HG02642 (cell line): ENCODE data around the gene ANKRD12.
"Not testable (repeated sequence)": the region's sequence is repeated elsewhere in the genome, so short reads cannot be mapped to it uniquely, and the experiment has no call there.

Experiments used
- ATAC-seq: cut with Tn5 transposase; IDR thresholded peaks from one replicate; pipeline ENCODE4 v1.9.1; 2021; ENCODE audit warnings: mild to moderate bottlenecking; ENCODE audit not compliant: unreplicated experiment, poor library complexity

ANKRD12 gene

DNA sequence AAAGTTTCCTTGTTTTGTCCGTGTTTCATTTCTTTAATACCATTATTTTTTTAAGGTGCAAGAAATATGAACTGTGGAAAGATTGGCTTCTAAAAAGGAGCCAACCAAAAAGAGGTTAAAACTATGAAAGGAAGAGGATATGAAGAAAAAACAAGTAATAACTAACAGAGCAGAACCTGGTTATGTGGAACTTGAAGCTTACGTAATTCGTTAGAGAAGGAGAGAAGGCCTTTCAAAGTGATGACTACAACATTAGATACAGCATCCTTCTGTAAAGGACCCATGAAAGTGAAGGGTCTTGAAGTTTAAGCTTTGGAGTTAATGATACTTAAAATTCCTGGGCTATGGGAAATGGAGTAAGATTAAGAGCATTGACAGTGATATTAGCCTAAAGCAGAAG lies 84.5 kb downstream of the ANKRD12 start:
- ATAC-seq: no peak

DNA sequence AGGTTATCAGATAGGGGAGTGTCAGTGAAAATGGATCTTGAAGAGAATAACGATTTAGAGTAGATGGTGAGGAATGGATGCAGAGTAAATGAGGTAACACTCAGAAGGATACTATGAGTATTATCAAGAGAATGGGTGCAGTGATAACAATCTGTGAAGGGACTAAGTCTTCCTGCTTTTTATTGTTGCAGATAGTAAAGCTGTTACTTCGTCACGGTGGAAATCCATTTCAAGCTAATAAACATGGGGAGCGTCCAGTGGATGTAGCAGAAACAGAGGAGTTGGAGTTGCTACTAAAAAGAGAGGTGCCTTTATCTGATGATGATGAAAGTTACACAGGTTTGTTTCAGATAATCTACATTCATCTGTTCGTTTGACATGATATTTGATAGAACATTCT lies 85.1 kb downstream of the ANKRD12 start:
- ATAC-seq: no peak

DNA sequence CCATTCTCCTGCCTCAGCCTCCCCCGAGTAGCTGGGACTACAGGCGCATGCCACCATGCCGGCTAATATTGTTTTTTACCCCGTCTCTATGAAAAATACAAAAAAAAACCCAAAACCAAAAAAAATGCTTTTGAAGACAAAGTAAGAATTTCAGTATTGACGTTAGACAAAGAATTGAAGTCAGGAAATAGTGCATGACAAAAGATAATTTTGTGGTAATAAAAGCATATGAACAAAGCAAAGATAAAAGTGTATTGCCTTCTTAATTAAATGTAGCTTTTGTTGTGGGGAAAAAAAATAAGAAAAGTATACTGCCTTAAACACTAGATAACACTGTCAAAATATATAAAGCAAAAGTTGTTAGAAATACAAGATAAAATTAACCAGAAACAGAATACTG lies 86.8 kb downstream of the ANKRD12 start:
- no peak for ATAC-seq

DNA sequence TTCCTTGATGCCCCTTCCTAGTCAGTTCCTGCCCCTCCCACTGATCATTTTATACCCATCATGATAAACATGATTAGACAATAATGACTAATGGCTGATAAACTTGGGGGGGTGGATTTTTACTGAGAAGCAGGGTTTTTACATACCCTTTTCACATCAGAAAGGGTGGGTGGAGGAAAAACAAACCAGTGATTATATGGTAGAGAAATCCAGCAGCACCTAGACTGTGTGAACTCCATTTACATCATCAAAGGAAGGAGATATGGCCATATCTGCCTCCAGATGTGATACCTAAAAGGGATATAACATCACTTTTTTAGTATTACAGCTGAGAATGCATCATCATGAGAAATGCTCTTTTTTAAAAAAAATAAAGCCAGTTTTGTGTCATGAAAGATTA lies 89.9 kb downstream of the ANKRD12 start:
- ATAC-seq: no peak

DNA sequence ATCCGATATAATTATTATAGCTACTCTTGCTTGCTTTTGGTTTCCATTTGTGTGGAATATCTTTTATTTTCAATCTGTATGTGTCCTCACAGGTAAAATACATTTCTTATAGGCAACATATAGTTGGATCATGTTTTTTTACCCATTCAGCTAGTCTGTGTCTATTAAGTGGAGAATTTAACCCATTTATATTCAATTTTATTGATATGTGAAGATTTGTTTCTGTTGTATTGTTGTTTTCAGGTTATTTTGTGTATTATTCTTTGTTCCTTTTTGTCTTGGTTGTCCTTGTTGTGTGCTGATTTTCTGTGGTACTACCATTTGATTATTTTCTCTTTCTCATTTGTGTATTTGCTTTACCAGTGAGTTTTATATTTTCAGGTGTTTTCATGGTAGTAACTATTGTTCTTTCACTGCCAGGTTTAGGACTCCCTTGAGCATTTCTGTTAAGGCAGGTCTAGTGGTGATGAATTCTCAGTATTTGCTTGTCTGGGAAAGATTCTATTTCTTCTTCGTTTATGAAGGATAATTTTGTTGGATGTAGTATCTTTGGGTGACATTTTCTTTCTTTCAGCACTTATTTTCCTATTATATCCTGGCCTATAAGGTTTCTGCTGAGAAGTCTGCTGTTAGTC lies 95.4 kb downstream of the ANKRD12 start:
- ATAC-seq: no peak

DNA sequence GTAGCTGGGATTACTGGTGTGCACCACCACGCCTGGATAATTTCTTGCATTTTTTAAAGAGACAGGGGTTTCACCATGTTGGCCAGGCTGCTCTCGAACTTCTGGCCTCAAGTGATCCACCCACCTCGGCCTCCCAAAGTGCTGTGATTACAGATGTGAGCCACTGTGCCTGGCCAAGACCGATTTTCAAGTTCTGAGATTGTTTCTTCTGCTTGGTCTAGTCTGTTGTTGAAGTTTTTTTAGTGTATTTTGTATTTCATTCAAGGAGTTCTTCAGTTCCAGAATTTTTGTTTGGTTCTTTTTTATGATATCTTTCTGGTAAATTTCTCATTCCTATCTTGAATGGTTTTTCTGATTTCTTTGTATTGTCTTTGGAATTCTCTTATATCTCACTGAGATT lies 96.4 kb downstream of the ANKRD12 start:
- ATAC-seq: no peak

DNA sequence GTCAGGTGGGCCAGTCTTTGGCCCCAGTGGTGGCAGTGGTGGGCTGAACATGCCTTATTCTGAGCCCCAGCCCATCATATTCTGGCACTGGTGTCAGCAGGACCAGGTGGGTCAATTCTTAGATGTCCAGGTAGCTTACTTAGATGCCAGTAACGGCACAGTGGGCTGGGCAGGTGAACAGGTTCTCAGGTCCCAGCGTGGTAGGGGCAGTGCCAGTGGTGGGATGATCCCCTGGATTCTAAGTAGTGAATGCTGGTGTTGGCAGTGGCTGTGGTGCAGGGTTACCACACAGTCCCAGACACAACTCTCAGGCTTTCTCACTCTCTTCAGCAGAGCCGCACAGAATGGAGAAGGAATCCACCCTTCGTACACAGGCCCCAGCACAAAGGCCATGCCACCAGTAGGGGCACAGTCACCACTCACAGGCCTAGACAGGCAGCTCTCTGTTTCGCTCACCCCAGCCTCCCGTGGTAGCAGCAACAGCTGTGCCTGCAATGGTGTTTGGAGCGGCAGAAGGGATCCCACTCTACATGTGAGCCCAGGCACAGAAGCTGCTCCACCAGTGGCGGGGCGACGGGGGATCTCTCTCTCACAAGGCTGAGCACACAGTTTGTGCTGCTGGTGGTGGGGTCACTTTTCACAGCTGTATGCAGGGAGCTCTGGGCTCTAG lies 97.3 kb downstream of the ANKRD12 start:
- ATAC-seq: no peak

DNA sequence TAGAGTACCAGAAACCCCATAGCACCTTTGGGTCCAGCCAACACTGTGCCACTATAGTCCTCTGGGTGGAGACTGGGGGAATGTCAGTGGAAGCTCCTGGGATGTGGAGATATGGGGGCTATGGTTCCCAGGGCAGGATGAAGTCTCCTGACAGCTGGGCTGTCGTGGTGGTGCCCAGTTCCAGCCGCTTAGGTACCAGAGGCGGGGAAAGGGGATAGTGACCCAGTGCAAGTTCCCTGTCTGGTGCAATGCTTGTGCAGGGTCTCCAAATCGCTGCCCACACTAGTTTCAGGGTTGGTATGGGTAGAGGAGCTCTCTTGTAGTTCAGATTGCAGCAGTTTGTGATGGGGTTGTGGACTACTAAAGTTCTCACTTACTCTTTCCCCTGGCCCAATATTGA lies 97.9 kb downstream of the ANKRD12 start:
- no peak for ATAC-seq

DNA sequence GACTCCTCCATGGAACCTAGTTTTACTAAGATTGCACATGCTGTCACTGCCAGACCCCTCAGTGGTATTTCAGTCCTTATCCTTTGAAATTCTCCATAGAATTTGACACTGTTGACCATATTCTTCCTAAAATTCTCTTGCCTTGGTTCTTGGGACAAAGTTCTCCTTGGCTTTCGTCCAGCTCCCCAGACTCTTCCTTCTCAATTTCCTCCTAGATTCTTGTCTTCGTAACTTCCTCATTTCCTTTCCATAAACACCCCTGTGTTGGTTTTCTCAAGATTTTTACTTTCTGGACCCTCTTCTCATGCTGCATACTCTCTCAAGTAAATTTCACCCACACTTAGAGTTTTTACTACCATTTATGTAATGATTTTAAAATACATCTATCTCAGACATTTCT lies 101.4 kb downstream of the ANKRD12 start:
- no peak for ATAC-seq

DNA sequence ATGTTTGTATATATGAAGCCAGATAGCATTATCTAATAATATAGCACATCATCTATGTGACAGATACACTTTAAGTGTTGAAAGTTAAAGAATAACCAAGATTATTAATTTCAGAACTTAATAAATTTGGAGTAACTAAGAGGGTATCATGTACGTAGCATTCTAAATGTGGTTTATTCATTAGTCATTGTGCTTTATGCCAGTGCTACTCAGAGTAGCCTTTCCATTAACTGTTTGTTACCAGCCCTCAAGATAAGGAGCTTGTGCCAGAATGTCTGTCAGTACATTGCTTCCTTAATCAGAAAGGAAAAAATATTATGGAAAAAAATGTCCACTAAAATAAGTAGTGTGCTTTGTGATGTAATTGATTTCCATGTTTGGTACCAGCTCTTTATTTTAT lies 103.1 kb downstream of the ANKRD12 start:
- no peak for ATAC-seq

DNA sequence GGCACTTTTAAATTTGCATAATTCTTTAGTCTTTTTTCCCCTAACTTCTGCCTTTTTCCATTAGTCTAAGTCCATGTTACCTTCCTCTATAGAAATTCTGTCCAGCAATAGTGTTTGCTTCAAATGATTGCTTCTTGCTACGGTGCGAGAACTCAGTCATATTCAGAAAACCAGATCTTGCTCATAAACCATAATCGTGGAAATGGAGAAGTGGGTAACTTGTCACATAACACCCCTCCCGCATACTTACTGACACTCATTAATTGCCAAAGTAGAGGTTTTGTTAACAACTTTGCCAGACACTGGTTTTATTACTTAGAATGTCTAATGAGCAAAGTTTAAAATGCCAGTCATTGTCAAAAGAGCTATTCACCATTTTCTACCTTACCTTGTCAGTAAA lies 103.7 kb downstream of the ANKRD12 start:
- no peak for ATAC-seq

DNA sequence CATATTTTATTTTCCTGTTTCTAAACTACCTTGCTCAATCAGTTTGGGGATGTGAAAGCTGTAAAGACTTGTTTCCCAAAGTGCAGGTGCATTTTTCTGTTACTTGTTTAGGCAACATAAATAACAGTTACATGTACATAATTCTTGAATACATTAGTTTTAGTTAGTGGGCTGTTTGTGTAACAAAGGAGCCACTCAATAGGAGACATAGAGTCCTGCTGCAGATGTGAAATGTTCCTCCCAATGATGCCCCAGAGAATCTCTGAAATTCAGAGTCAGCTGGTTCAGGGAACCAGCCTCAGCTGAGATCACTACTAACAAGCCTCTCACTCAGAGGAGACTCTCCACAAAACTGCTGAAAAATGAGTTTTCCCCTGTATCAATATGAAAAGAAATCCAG lies 106.4 kb downstream of the ANKRD12 start:
- ATAC-seq: peak; percentile 66

DNA sequence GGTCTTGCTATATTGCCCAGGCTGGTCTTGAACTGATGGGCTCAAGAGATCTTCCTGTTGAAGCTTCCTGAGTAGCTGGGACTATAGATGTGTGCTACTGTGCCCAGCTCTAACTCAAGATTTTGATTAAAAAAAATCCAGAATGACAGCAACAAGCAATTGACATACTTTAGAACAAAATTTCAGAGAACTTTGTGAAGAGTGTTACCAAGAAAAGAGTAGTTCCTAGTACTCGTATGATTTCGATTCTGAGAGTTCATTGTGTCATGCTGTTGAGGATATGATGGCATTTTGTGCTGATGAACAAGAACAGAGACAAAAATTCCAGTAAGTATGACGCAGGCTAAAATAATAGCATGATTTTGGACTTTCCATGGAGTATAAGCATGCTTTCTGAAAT lies 107.8 kb downstream of the ANKRD12 start:
- no peak for ATAC-seq

DNA sequence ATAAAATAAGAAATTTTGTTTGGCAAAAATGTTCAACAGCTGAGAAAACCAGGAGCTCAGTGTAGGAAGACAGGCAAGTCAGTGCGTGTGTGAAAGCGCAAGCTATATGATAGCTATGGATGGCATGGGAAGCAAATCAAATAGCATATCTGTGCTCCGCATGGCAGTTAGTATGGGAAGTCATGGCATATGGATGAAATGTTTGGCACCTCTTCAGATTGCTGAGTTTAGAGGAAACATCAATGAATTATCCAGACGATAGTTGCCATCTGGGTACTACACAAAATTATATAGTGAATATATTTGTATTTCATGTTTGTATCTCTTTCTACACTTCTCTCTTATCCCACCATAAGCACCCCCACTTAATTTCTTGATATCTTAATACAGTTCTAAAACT lies 112.1 kb downstream of the ANKRD12 start:
- ATAC-seq: no peak

DNA sequence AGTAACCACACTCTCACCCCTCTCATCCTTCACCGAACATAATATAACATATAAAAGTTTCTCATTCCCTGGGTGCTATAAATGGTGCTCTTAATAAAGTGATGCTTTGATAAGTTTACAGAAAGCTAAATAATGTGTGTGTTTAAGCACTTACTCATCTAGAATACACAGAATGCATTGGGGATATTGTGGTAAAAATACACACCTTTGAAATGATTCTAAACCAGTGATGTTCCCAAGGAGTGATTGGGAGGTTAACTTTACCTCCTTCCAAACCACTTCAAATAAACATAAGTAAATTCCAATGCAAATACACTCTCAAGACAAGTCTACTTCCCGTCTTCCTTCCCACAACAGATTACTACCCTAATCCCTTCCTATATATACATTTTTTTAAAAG lies 112.7 kb downstream of the ANKRD12 start:
- no peak for ATAC-seq

DNA sequence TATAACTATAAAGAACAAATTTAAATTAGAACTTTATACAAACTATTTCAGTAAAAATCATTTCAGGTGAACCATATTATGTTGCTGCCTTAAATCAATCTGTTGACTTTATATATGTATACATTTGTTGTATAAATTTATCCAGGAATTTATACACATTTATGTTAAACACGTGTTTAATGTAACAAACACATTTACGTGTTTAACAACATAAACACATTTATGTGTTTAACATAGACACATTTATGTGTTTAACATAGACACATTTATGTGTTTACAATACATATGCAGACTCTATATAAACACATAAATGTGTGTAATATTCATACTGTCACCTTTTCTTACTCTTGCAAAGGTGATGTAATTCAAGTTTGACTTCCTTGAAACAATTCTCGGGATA lies 122.6 kb downstream of the ANKRD12 start:
- ATAC-seq: no peak

DNA sequence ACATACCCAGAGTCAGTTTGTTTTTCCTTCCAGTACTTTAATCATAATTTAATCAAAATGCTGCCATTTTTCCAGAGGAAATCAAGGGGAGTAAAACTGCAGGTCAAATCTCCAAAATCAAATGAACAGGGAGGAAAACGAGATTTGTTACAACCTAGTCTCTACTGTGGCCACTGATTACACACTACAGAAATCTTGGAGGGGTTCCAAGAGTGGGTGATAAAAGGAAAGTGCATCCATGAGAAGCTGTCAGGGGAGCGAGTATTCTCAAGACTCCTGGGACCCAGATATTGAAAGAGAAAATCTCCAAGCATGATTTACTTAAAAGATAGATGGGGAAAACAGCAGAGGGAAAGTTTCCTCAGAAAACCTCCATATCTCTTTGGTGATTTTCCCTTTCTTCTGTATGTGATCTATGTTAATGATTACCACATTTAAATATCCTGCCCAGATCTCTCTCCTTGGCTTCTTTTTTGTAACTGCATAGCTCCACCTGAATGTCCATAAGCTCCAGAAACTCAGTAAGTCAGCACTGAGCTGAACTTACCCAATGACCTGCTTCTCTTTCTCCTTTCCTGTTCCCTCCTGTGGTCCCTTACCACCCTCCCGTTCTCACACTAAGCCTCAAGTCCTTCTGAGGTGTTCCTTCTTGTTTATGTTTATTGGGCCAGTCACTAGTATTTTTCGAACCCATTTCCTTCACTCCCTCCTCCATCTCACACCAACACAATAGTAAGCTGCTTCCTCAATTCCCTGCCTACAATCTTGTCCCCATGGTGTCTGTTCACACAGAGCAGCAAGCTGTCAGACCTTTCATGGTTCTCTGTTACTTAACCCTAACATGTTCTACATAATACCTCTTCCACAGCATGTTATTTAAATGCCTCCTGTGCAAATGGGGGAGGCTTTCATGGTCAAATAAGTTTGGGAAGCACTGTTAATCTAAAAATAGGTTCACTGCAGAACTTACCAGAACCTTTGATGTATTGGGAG lies 124.1 kb downstream of the ANKRD12 start:
- no peak for ATAC-seq

DNA sequence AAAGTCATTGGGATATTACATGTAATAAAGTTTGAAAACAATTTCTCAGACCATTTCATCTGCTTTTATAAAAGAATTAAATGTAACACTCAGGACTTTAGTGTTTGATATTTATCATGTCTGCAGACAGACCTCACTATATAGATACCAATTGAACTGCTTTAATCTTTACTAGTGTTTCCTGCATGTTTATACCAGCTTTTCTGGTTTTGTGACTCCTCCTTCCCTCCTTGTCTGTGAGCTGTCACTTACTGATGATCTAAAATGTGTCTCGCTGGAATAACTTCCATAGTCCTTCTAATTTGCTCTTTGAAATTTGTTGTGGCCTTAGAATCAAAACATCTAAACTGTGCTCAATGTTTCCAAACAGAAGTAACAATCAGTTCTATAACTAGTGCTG lies 126.7 kb downstream of the ANKRD12 start:
- ATAC-seq: no peak

DNA sequence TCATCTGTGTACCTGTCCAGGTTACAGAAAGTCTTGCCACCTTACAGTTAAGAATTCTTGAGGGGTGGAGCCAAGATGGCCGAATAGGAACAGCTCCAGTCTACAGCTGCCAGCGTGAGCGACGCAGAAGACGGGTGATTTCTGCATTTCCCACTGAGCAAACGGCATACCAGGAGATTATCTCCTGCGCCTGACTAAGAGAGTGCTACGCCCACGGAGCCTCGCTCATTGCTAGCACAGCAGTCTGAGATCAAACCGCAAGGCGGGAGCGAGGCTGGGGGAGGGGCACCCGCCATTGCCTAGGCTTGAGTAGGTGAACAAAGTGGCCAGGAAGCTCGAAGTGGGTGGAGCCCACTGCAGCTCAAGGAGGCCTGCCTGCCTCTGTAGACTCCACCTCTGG lies 128.2 kb downstream of the ANKRD12 start:
- not testable (repeated sequence) for ATAC-seq

DNA sequence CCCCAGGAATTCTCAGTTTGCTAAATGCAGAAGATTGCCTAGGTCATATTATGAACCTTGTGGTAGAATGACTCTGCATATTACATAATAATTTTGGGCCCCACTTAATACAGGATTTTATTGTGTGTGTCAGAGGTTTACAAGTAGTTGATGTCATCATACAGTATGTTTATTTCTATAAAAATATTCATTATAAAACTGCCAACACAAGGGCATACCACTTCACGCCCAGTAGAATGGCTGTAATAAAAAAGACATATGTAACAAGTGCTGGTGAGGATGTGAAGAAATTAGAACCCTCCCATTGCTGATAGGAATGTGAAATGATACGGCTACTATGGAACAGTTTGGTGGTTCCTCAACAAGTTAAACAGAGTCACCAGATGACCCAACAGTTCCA lies 136.6 kb downstream of the ANKRD12 start:
- no peak for ATAC-seq

DNA sequence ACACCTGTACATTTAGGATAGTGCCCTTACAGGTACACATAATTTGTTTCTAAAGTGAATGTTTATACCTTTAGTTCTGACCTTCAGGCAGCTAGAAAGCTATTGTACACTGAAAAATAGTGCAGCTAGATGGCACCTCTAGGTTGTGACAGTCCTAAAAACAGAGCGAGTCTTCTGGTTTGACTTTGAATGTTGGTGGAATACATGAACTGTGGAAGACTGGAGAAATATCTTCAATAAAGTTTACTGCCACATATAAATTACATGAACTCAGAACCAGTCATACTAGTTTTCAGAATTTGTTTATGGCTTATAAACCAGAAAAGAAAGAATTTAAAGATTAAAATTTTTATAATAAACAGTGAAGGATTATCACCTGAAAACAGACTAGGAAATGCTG lies 139.3 kb downstream of the ANKRD12 start:
- no peak for ATAC-seq
